Left lobe of liver (tissue), 2 donors: ENCODE results near the gene NECAB3. TPM values are rescaled to one million over a fixed set of nuclear protein-coding genes. Genes with fewer than 3 reads are reported as not detected.
"Not testable (repeated sequence)": the region's sequence is repeated elsewhere in the genome, so short reads cannot be mapped to it uniquely, and the experiment has no call there.

Experiments used
- ATAC-seq: fragments of 200-7000 bp; cut with Tn5 transposase; one replicate; pipeline ENCODE4 v1.9.1; 2020; ENCODE audit warnings: mild to moderate bottlenecking, moderate library complexity
- DNase-seq: peaks from one replicate; pipeline ENCODE4 v3.0.0-alpha.2; 2020; ENCODE audit warnings: low spot score
- total RNA-seq: library from RNA; stranded (reverse); gene quantifications from one replicate; pipeline ENCODE4 v1.2.1, GENCODE V29; 2021
- donor health status: DM: no; HTN: no; CAD: no; lungs with moderate emphysema.
- donor health status: DM: no; HTN: yes; CAD: no.

NECAB3 gene, protein sequence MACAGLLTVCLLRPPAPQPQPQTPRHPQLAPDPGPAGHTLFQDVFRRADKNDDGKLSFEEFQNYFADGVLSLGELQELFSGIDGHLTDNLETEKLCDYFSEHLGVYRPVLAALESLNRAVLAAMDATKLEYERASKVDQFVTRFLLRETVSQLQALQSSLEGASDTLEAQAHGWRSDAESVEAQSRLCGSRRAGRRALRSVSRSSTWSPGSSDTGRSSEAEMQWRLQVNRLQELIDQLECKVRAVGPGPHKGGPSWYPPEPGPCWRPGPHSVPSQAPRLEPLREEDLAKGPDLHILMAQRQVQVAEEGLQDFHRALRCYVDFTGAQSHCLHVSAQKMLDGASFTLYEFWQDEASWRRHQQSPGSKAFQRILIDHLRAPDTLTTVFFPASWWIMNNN
- 19.9 TPM for total RNA-seq

DNA sequence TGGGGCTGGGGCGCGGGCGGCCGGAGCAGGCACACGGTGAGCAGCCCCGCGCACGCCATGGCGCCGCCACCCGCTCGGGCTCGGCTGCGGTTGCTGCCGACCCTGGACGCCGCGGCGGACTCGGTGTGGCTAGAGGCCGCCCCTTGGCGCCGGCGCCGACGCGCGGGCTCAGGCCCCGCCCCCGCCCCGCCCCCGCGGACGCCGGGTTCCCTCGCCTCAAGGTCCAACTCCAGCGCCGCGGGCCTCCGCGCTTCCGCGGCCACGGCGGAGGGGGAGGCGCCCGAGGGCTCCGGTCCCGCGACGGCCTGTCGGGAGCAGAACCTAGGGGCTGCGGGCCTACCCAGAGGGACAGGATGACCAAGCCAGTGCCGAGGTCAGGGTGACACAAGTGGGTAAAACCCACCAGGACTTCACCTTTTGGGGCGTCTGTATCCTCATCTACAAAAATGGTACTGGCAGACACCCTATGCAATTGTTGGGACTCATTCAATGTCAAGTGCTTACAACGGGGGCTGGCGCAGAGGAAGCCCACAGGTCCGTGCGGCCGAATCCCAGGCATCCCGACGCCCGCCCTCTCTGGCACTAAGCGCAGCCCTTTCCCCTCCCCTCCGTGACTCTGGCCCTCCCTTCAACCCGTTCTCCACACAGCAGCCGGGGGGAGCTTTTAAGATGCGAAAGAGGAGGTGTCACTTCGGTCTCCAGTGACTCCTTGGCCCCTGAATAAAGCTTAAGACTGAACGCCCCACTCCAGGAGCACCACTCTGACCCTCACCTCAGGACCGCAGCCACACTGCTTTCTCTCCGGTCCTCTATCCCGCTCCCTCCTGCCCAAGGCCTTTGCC is at the start of gene NECAB3:
Gene NECAB3, minus strand, starts transcription at position 135 of the 842 bp plus-strand sequence. Its CDS starts 76 bp downstream, at position 59.
- peak; percentile 93 for ATAC-seq
- peak; percentile 91 for DNase-seq

DNA sequence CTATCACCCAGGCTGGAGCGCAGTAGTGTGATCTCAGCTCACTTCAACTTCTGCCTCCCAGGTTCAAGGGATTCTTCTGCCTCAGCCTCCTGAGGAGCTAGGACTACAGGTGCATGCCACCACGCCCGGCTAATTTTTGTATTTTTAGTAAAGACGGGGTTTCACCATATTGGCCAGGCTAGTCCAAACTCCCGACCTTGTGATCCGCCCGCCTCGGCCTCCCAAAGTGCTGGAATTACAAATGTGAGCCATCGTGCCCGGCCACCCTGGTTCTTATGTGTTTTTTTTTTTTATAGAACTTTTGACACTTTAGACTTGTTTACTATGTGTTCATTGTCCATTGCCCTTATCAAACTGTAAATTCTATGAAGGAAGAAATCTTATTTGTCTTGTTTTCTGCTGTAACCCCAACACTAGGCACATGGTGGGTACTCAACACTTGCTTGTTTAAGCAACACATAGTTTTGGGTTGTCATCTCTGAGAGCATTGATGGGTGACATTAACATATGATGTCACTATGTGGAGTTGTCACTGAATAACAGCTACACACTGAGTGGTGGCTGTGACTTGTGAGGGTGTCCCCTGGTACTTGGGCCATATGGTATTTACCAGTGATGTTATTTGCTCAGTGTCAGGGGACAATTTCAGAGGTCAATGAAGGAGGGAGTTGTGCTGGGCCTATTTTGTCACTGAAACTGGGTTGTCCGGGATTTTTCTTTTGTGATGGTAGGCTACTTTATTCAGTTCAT is 47.3 kb upstream of the NECAB3 start:
- DNase-seq (no peak), ATAC-seq (no peak)

DNA sequence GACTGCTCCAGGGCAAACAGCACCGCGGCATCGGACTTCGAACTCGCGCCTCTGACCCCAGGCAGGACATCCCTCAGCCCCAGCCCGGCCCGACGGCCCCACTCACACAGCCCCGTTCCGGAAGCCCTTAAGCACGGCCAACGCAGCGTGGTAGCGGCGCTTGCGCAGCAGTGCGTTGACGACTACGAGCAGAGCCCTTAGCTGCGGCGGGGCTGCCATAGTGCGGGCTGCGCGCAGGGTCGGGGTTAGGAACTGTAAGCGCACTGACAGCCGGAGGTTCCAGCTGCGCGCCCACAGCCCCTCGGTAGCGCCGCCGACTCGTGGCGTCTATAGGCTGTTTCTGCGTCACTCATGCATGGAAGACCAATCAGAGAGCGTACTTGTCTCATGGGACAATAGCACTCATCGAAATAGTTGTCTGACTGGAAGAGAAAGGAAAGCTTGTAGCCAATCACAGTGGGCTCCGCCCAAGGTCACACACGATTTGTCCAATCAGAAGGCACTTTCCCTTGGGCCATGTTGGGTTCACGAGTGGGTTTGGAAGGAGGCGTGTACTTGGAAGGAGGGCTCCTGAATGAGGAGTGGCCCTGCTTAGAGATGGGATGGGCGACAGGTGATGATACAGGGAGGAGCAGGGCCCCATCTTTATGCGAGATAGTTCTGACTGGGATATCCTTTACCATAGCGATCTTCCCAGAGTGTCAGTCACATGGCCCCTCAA is 45.9 kb upstream of the NECAB3 start, which contains the start of gene PXMP4:
Gene PXMP4, minus strand, starts transcription at position 322 of the 721 bp plus-strand sequence. Its CDS starts 103 bp downstream, at position 219.
- ATAC-seq (peak; percentile 89), DNase-seq (peak; percentile 89)

DNA sequence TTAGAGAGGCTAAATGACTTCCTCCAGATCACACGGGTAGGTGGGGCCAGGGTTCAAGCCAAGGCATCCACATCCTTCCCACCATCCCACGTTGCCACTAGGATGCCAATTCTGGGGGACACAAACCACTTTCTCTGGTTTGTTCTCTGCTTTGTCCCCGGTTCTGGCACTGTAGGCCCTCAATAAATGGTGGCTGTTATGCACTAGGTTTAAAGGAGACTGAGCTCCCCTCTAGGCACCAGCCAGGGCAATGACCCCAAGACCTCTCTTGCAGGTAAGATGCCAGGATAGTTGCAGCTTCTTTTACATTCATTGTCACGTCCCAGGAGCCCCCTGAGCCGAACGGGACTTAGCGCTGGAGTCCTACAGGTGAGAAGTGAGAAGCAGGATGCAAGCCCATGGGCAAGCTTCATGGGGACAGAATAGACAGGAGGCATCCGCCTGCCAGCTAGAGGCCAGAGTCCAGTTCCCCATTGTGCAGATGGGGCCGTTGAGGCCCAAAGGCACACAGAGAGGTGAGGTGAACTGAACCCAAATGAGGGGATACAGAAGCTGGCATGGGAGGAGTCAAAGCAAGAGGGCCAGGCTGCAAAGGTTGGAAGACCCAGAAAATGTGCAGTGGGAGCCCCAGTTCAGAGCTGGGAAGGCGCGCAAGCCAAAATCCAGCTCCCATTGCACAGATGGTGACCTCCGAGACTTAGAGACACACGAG is 45.2 kb upstream of the NECAB3 start:
- no peak for DNase-seq
- ATAC-seq = peak; percentile 2

DNA sequence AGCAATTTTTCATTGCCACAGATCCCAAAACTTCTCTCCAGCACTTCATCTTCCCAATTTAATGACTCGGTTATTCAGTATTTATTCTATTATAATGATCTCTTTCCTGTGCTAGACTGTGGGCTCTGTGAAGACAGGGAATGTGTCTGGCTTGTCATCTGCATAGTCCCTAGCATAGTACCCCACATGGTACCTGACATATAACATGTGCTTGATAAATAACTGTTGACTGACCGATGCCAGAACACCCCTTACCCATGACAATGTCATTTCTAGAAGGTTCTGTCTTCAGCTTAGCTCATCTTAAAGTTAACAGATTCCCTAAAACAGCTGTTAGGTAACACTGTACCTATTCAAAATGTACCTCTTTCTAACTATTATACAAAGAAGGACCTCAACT is 42.3 kb upstream of the NECAB3 start:
- no peak for DNase-seq
- ATAC-seq = no peak

DNA sequence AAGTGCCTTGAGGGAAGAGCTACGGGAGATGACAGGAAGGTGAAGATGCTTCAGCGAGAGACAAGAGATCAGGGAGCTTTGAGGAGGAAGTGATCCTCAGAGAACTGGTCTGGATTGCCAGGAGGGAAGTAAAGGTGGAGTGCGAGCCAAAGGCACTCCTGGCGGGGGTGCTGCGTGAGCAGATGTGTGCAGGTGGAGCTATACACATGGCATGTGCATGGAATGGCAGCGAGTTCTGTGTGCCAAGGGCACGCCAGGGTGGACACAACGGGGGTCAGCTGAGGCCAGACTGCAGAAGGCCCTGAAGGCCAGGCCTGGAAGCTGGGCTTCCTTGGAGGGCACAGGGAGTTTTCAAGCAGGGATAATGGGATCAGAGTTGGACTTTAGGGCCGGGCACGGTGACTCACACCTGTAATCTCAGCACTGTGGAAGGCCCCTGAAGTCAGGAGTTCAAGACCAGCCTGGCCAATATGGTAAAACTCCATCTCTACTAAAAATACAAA is 39.7 kb upstream of the NECAB3 start:
- ATAC-seq (no peak), DNase-seq (no peak)

DNA sequence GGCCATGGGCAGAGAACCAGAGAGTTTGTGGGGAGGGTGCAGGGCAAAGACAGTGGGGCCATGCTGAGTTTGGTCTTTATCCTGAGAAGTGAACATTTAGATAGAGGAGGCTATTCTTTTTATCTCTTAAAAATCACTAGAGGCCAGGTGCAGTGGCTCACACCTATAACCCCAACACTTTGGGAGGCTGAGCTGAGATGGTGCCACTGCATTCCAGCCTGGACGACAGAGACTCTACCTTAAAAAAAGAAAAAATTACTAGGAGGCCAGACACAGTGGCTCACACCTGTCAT is 37.2 kb upstream of the NECAB3 start:
- no peak for DNase-seq
- ATAC-seq = no peak

DNA sequence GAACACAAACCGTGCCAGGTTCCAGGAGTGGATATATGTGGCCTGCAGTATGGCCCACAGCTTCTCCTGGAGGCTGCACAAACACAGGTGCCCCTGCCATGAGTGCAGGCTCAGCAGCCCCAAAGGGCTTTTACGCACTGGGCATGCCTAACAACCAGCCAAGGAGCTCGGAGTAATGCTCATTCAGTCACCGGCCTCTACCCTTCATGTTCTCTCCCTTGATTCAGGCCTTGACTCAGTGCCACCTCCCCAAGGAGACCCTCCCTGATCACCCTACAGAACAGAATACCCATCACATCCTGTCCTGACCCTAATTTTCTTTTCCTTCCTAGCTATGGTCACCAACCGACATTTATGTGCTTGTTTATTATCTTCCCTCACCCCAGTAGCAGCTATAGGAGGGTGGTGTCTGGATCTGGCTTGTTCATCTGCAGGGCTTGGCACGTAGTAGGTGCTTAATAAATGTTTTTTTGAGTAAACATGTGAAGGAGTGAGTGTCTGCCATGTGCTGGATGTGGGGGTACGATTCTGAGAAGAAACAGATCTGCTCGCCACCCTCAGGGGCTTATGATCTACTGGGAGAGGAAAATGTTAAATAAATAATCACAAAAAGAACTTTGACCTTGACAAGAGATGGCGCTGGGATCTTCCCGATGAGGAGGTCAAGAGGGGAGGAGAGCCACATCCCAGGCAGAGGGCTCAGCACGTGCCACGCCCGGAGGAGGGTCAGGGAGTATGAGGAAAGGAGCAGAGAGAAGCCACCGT is 36.6 kb upstream of the NECAB3 start:
- ATAC-seq (no peak), DNase-seq (no peak)

DNA sequence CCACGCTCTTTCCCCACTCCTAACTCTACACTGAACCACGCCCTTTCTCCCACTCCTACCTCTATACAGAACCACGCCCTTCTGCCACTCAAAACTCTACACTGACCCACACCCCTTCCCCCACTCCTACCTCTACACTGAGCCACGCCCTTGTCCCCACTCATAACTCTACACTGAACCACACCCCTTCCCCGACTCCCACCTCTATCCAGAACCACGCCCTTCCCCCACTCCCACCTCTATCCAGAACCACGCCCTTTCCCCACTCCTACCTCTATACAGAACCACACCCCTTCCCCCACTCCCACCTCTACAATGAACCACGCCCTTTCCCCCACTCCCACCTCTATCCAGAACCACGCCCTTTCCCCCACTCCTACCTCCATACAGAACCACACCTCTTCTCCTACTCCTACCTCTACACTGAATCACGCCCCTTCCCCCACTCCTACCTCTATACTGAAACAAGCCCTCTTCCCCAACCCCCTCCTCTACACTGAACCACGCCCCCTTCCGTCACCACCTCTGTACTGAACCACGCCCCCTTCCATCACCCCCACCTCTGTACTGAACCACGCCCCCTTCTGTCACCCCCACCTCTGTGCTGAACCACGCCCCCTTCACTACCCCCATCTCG is 35.8 kb upstream of the NECAB3 start:
- DNase-seq (no peak), ATAC-seq (no peak)

DNA sequence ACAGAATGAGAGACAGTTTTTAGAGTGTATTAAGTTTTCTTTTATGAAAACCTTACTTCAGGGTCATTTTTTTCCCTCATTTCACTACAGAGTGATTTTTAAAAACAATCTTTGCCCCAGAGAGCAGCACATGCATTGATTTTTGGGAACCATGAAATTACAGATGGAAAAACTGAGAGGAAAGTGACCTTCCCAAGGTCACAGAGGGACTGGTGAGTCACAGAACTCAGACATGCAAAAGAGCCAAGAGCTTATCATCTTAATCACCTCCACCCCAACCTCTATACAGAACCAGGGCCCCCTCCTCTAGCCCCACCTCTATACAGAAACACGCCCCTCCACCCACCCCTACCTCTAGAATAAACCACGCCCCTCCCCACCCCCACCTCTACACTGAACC is 35.2 kb upstream of the NECAB3 start:
- DNase-seq (no peak), ATAC-seq (no peak)

DNA sequence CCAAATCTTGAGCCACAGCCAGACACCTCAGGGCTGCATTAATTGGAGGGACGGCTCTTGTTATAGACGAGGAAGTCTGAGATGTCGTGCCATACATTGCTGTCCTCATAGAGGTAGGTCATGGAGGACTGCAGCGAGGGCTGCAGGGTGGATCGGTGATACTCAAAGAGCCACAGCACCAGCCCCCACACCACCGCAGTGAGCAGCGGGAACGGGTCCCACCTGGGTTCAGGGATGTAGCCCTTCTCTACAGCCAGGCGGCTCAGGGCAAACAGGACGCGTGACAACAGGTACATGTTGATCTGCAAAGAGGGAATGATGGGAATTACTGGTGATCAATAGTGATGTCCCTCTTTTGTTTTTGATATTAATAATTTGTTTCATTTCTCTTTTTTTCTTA is 33.4 kb upstream of the NECAB3 start:
- DNase-seq (no peak), ATAC-seq (no peak)

DNA sequence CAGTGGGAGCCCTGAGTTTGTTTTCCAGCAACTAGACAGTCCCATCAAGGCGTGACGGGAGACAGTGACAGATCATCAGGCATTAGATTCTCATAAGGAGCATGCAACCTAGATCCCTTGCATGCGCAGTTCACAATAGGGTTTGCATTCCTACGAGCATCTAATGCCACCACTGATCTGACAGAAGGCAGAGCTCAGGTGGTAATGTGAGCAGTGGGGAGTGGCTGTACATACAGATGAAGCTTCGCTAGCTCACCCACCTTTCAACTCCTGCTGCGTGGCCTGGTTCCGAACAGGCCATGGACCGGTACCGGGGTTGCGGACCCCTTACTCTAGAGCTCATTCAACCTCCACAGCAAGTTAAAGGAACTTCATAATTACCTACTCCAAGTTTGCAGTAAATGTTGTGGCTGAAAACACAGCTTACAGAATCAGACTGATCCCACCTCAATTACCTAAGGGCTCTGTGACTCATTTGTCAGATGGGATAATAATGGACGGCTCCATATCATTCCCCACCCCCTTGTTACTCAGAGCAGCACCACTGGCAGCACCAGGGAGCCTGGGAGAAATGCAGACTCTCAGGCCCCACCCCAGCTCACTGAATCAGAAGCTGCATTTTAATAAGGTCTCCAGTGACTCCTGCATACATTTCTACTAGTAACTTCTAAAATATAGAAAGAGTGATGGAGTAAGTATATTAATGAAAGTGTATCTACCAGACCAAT is 30.1 kb upstream of the NECAB3 start:
- DNase-seq (no peak), ATAC-seq (no peak)

DNA sequence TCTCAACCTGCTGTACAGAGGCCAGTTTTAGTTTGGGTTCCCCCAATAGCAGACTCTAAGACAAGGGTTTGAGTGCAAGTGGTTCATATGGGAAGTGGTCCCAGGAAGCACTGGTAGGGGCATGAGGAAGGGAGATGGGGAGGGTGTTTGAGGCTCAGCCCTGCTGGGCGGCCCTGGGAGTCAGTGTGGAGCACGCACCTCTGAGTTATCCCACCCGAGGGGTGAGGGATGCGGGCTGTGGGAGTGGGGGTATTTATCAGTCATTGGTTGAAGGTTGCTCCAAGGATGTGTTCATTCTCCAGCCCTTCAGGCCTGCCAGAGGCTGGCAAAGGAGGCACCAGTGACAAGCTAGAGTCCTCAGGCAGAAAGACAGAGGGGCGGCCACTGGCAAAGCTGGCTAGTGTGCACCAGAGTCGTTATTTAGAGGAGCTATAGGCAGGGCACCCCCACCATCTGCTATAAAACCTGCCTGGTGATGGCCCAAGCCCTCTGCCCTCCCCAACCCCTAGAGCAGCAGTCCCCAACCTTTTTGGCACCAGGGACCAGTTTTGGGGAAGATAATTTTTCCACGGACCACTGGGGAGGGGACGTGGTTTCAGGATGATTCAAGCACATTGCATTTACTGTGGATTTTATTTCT is 29.4 kb upstream of the NECAB3 start:
- ATAC-seq (peak; percentile 12), DNase-seq (no peak)

DNA sequence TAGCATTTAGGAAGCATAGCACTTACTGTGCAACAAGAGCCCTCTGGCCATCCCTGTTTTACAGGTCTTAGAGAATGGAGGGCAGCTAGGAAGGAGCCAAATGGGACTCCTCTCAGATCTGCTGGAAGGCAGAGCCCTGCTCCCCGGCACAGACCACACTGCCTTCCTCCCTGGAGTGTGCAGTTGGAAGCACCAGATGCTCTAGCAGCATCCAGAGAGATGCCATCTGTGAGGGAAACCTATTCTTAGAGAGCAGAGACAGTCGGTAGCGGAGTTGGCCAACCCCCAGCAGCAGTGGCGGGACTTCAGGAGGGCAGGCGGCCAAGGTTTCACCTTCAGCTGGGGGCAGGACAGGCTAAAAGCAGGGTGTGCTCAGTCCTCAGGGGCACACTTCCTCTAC is 28.6 kb upstream of the NECAB3 start:
- peak; percentile 95 for ATAC-seq
- peak; percentile 72 for DNase-seq

DNA sequence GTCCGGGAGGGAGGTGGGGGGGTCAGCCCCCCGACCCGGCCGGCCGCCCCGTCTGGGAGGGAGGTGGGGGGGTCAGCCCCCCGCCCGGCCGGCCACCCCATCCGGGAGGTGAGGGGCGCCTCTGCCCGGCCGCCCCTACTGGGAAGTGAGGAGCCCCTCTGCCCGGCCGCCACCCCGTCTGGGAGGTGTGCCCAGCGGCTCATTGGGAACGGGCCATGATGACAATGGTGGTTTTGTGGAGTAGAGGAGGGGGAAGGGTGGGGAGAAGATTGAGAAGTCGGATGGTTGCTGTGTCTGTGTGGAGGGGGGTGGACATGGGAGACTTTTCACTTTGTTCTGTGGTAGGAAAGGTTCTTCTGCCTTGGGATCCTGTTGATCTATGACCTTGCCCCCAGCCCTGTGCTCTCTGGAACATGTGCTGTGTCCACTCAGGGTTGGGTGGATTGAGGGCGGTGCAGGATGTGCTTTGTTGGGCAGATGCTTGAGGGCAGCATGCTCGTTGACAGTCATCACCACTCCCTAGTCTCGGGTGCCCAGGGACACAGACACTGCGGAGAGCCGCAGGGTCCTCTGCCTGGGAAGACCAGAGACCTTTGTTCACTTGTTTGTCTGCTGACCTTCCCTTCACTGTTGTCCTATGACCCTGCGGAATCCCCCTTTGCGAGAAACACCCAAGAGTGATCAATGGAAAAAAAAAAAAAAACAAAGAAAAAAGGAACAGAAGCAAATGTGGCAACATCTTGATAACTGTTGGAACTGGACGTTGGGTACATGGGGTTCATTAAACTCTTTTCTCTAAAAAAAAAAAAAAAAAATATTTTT is 27.6 kb upstream of the NECAB3 start:
- no peak for ATAC-seq
- DNase-seq = no peak

DNA sequence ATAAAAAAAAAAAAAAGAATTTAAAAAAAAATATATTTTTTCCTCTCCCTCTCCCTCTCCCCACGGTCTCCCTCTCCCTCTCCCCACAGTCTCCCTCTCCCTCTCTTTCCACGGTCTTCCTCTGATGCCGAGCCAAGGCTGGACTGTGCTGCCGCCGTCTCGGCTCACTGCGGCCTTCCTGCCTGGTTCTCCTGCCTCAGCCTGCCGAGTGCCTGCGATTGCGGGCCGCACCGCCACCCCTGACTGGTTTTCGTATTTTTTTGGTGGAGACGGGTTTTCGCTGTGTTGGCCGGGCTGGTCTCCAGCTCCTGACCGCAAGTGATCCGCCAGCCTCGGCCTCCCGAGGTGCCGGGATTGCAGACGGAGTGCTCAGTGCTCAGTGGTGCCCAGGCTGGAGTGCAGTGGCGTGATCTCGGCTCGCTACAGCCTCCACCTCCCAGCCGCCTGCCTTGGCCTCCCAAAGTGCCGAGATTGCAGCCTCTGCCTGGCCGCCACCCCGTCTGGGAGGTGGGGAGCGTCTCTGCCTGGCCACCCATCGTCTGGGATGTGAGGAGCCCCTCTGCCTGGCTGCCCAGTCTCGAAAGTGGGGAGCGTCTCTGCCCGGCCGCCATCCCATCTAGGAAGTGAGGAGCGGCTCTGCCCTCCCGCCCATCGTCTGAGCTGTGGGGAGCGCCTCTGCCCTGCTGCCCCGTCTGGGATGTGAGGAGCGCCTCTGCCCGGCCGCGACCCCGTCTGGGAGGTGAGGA is 26.6 kb upstream of the NECAB3 start:
- not testable (repeated sequence) for DNase-seq, ATAC-seq
